Measurements from ENCODE around the gene HSPB1.

DNA sequence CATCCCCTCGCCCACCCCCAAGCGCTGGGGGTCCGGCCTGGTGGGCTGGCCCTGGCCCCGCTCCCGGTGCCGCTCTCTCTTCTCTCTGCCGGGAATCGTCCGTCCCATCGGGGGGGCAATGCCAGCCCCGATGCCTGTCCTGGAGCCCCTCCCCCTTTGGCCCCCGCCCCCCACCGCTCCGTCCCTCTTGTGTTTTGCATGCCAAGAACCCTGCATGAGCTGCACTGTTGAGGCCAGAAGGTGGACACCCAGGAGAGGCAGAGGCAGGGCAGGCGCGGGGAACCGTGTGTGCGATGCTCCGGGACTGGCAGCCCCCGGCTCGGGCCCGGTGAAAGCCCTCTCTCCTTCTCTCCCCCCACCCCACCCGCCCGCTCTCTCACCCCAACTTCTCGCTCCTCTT is 22.1 kb upstream of the HSPB1 start:
- TF ChIP-seq, protein P1, sequence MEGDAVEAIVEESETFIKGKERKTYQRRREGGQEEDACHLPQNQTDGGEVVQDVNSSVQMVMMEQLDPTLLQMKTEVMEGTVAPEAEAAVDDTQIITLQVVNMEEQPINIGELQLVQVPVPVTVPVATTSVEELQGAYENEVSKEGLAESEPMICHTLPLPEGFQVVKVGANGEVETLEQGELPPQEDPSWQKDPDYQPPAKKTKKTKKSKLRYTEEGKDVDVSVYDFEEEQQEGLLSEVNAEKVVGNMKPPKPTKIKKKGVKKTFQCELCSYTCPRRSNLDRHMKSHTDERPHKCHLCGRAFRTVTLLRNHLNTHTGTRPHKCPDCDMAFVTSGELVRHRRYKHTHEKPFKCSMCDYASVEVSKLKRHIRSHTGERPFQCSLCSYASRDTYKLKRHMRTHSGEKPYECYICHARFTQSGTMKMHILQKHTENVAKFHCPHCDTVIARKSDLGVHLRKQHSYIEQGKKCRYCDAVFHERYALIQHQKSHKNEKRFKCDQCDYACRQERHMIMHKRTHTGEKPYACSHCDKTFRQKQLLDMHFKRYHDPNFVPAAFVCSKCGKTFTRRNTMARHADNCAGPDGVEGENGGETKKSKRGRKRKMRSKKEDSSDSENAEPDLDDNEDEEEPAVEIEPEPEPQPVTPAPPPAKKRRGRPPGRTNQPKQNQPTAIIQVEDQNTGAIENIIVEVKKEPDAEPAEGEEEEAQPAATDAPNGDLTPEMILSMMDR (IDR thresholded peaks at IDR 0.05): no peak
- TF ChIP-seq POLR2A (IDR thresholded peaks at IDR 0.05): no peak

Data from thyroid gland (tissue), 4 donors.